Measurements from ENCODE around the gene TRAF3.

Gene TRAF3

GRCh38 chr14:102938191-102938590 is 160.9 kb downstream of the TRAF3 start:
- no peaks in the 10 kb centered on the region for H3K27me3 ChIP-seq (ENCODE audit: control insufficient read depth, insufficient read depth, low read length, poor library complexity, severe bottlenecking)
- 95% methylated on average over 12 of the region's 12 CpGs for WGBS, 2 experiments
- no peak overlapping the region for H3K27ac ChIP-seq (ENCODE audit: insufficient read depth, low read depth, low read length, poor library complexity, severe bottlenecking)
- no peaks in the 10 kb centered on the region for H3K9me3 ChIP-seq (ENCODE audit: control insufficient read depth, low read length)
- H3K36me3 ChIP-seq (ENCODE audit: control insufficient read depth, insufficient read depth, low read length), result peaks cover 24% of the 10 kb centered on the region
- H3K4me1 ChIP-seq (ENCODE audit: control insufficient read depth, insufficient read depth, low read length), result no peaks in the 10 kb centered on the region
- H3K4me3 ChIP-seq (ENCODE audit: insufficient read depth, low read depth, low read length), result no peak overlapping the region

DNA sequence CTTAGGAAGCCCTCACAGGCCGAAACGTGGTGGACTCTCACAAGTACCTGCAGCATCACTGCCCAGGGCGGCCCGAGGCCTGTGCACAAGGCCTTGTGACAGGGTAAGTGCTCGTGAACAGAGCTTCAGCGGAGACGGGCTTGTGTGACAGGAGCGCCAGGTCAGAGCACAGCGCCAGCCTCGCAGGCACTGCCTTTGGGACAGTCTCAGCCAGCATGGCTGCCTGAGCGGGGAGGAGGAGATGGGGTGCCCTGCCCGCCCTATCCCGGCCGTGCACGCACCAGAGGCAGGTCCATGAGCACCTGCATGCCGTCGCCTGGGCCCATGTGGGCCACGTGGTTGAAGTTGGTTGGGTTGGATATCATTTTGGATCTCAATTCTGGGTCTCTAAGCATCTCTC is 162.1 kb downstream of the TRAF3 start:
- no peaks in the 10 kb centered on the region for H3K9me3 ChIP-seq (ENCODE audit: control insufficient read depth, low read length)
- H3K4me1 ChIP-seq (ENCODE audit: control insufficient read depth, insufficient read depth, low read length), result no peaks in the 10 kb centered on the region
- H3K27ac ChIP-seq (ENCODE audit: insufficient read depth, low read depth, low read length, poor library complexity, severe bottlenecking), result no peak overlapping the region
- H3K27me3 ChIP-seq (ENCODE audit: control insufficient read depth, insufficient read depth, low read length, poor library complexity, severe bottlenecking), result no peaks in the 10 kb centered on the region
- no peak overlapping the region for H3K4me3 ChIP-seq (ENCODE audit: insufficient read depth, low read depth, low read length)
- WGBS, 2 experiments, result 95 to 97% methylated on average over 18 of the region's 18 CpGs
- H3K36me3 ChIP-seq (ENCODE audit: control insufficient read depth, insufficient read depth, low read length), result peaks cover 28% of the 10 kb centered on the region

DNA sequence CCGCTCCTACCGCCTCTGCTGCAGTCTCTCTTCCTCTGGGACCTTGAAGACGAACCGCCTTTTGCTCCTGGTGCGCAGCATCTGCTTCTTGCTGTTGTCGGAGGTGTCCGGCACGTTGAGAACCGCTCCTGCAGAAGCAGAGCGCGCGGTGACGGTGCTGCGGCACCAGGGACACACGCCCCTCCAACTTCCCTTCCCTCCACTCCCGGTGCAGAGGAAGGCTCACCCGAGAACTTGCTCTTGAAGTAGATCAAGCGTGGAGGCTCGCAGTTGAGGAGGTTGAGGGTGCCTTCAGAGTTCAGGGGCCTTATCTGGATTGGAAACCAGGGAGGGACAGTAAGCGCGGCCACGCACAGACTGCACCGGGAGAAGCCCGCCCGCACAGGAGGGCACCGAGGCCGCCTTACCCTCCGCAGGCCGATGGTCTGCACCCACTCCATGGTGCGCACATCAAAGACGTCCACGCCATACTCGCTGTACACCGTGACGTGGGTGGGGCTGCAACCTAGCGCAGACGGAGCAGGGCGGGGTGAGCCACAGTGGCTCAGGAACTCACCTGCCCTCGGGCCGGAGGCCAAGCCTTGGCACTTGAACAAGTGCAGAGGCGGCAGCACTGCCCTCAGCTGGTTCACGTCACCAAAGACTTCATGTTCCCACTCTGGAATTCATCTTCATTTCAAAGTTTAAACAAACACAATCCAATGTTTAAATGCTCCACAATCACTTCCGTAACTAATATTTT is 162.7 kb downstream of the TRAF3 start:
- no peak overlapping the region for H3K4me3 ChIP-seq (ENCODE audit: insufficient read depth, low read depth, low read length)
- H3K9me3 ChIP-seq (ENCODE audit: control insufficient read depth, low read length), result no peaks in the 10 kb centered on the region
- no peaks in the 10 kb centered on the region for H3K27me3 ChIP-seq (ENCODE audit: control insufficient read depth, insufficient read depth, low read length, poor library complexity, severe bottlenecking)
- H3K36me3 ChIP-seq (ENCODE audit: control insufficient read depth, insufficient read depth, low read length), result peaks cover 32% of the 10 kb centered on the region
- H3K4me1 ChIP-seq (ENCODE audit: control insufficient read depth, insufficient read depth, low read length), result no peaks in the 10 kb centered on the region
- WGBS, 2 experiments, result 96 to 97% methylated on average over 43 of the region's 43 CpGs
- H3K27ac ChIP-seq (ENCODE audit: insufficient read depth, low read depth, low read length, poor library complexity, severe bottlenecking), result no peak overlapping the region

DNA sequence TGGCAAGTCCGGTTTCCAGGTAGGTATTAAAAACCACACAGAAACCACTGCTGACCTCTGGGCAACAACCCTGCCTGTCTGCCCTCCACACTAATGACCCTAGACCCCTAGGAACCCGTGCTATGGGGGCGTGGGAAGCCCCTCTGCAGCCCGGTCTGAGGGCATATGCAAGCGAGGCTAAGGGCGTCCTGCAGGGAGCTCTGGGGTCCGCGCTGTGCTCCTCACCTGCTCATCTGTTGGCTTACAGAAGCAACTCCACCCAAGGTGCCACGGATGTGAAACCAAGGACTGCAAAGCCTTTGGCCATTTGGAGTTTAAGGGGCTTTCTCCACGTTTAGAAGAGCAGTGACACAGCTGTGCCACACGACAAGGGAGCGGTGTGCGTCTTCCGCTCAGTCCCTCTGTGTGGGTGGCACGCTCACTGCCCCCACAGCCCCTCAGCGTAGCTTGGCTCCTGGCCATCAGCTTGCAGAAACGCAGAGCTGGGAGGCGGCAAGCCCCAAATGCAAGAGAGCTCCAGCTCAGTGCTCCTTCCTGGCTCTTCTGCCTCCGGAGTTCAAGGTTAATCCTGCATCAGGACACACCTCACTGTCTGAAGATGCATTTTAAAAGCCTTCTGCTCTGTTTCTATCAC is 163.6 kb downstream of the TRAF3 start:
- no peak overlapping the region for H3K27ac ChIP-seq (ENCODE audit: insufficient read depth, low read depth, low read length, poor library complexity, severe bottlenecking)
- peaks cover 34% of the 10 kb centered on the region for H3K36me3 ChIP-seq (ENCODE audit: control insufficient read depth, insufficient read depth, low read length)
- no peaks in the 10 kb centered on the region for H3K4me1 ChIP-seq (ENCODE audit: control insufficient read depth, insufficient read depth, low read length)
- no peaks in the 10 kb centered on the region for H3K27me3 ChIP-seq (ENCODE audit: control insufficient read depth, insufficient read depth, low read length, poor library complexity, severe bottlenecking)
- H3K4me3 ChIP-seq (ENCODE audit: insufficient read depth, low read depth, low read length), result no peak overlapping the region
- no peaks in the 10 kb centered on the region for H3K9me3 ChIP-seq (ENCODE audit: control insufficient read depth, low read length)
- WGBS, 2 experiments, result 94 to 96% methylated on average over 19 of the region's 19 CpGs

- Histone ChIP-seq H3K4me3 (ENCODE audit: insufficient read depth, low read depth, low read length) (no peak overlapping the region), H3K36me3 (ENCODE audit: control insufficient read depth, insufficient read depth, low read length) (peaks cover 37% of the 10 kb centered on the region), H3K27ac (ENCODE audit: insufficient read depth, low read depth, low read length, poor library complexity, severe bottlenecking) (no peak overlapping the region), H3K27me3 (ENCODE audit: control insufficient read depth, insufficient read depth, low read length, poor library complexity, severe bottlenecking) (no peaks in the 10 kb centered on the region), H3K9me3 (ENCODE audit: control insufficient read depth, low read length) (no peaks in the 10 kb centered on the region), H3K4me1 (ENCODE audit: control insufficient read depth, insufficient read depth, low read length) (no peaks in the 10 kb centered on the region)
- 94 to 96% methylated on average over 10 of the region's 10 CpGs for WGBS, 2 experiments
Measured at GRCh38 chr14:102941419-102942011, 164.3 kb downstream of the TRAF3 start.

- Histone ChIP-seq H3K27ac (ENCODE audit: insufficient read depth, low read depth, low read length, poor library complexity, severe bottlenecking) (no peak overlapping the region), H3K27me3 (ENCODE audit: control insufficient read depth, insufficient read depth, low read length, poor library complexity, severe bottlenecking) (no peaks in the 10 kb centered on the region), H3K4me1 (ENCODE audit: control insufficient read depth, insufficient read depth, low read length) (no peaks in the 10 kb centered on the region), H3K4me3 (ENCODE audit: insufficient read depth, low read depth, low read length) (no peak overlapping the region), H3K9me3 (ENCODE audit: control insufficient read depth, low read length) (no peaks in the 10 kb centered on the region), H3K36me3 (ENCODE audit: control insufficient read depth, insufficient read depth, low read length) (peaks cover 39% of the 10 kb centered on the region)
- WGBS, 2 experiments, result 97 to 98% methylated on average over 13 of the region's 13 CpGs
Measured at GRCh38 chr14:102942069-102942468, 164.8 kb downstream of the TRAF3 start.

DNA sequence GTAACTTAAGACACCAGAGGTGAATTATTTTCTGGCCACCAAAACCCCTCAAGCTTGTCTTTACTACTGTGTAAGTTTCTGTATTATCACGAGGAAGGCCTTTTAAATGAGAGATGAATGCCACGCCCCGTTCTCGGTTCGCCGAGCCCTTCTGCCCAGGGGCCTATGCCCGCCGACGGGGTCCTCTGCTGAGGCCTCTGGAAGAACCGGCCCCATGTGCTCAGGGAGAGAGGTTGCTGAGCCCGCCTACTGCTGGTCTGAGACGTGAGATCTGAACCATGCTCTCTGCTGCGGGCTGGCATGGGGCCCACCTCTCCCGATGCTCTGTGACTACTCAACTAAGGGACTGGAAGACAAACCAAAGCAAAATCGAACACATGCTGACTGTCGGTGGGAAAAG is 166.2 kb downstream of the TRAF3 start:
- no peaks in the 10 kb centered on the region for H3K4me1 ChIP-seq (ENCODE audit: control insufficient read depth, insufficient read depth, low read length)
- WGBS, 2 experiments, result 95 to 96% methylated on average over 16 of the region's 16 CpGs
- H3K36me3 ChIP-seq (ENCODE audit: control insufficient read depth, insufficient read depth, low read length), result peaks cover 36% of the 10 kb centered on the region
- no peak overlapping the region for H3K4me3 ChIP-seq (ENCODE audit: insufficient read depth, low read depth, low read length)
- H3K27me3 ChIP-seq (ENCODE audit: control insufficient read depth, insufficient read depth, low read length, poor library complexity, severe bottlenecking), result no peaks in the 10 kb centered on the region
- H3K9me3 ChIP-seq (ENCODE audit: control insufficient read depth, low read length), result no peaks in the 10 kb centered on the region
- no peak overlapping the region for H3K27ac ChIP-seq (ENCODE audit: insufficient read depth, low read depth, low read length, poor library complexity, severe bottlenecking)

DNA sequence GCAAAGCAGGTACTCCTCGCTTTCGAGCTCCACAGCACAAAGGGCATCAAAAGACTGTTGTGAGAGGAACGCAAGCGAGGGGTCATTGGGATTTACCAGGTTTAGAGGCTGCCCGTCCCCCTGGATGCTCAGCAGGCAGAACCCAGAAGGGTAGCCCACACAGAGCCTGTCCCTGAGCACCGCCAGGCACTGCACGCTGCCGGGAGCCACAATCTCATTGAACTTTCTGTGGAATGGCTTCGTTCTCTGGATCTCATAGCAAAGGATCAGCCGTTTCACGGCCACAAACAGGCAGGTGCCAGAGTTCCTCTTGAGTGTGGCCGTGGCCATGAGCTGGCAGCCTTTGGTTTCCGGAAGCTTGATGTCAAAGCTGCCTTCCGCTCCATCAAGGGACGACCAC is 166.7 kb downstream of the TRAF3 start:
- Histone ChIP-seq H3K4me3 (ENCODE audit: insufficient read depth, low read depth, low read length) (no peak overlapping the region), H3K27me3 (ENCODE audit: control insufficient read depth, insufficient read depth, low read length, poor library complexity, severe bottlenecking) (no peaks in the 10 kb centered on the region), H3K9me3 (ENCODE audit: control insufficient read depth, low read length) (no peaks in the 10 kb centered on the region), H3K36me3 (ENCODE audit: control insufficient read depth, insufficient read depth, low read length) (peaks cover 37% of the 10 kb centered on the region), H3K4me1 (ENCODE audit: control insufficient read depth, insufficient read depth, low read length) (no peaks in the 10 kb centered on the region), H3K27ac (ENCODE audit: insufficient read depth, low read depth, low read length, poor library complexity, severe bottlenecking) (no peak overlapping the region)
- WGBS, 2 experiments, result 96% methylated on average over 15 of the region's 15 CpGs

- peaks cover 36% of the 10 kb centered on the region for H3K36me3 ChIP-seq (ENCODE audit: control insufficient read depth, insufficient read depth, low read length)
- no peaks in the 10 kb centered on the region for H3K9me3 ChIP-seq (ENCODE audit: control insufficient read depth, low read length)
- 93 to 94% methylated on average over 36 of the region's 36 CpGs for WGBS, 2 experiments
- no peaks in the 10 kb centered on the region for H3K4me1 ChIP-seq (ENCODE audit: control insufficient read depth, insufficient read depth, low read length)
- no peak overlapping the region for H3K27ac ChIP-seq (ENCODE audit: insufficient read depth, low read depth, low read length, poor library complexity, severe bottlenecking)
- no peaks in the 10 kb centered on the region for H3K27me3 ChIP-seq (ENCODE audit: control insufficient read depth, insufficient read depth, low read length, poor library complexity, severe bottlenecking)
- no peak overlapping the region for H3K4me3 ChIP-seq (ENCODE audit: insufficient read depth, low read depth, low read length)
Measured at GRCh38 chr14:102944448-102945330, 167.4 kb downstream of the TRAF3 start.
